Measurements from ENCODE around the gene IGSF21.

IGSF21 gene

GRCh38 chr1:18354612-18355011, 247.0 kb downstream of the IGSF21 start:
- no peak for DNase-seq
- no peaks in the 10 kb centered on the region for H3K9me3 ChIP-seq (ENCODE audit: severe bottlenecking)
- no peaks in the 10 kb centered on the region for H3K36me3 ChIP-seq
- no peak overlapping the region for H3K4me3 ChIP-seq (ENCODE audit: low read depth, low read length)
- no peak overlapping the region for H3K27ac ChIP-seq
- TF ChIP-seq, protein P1, sequence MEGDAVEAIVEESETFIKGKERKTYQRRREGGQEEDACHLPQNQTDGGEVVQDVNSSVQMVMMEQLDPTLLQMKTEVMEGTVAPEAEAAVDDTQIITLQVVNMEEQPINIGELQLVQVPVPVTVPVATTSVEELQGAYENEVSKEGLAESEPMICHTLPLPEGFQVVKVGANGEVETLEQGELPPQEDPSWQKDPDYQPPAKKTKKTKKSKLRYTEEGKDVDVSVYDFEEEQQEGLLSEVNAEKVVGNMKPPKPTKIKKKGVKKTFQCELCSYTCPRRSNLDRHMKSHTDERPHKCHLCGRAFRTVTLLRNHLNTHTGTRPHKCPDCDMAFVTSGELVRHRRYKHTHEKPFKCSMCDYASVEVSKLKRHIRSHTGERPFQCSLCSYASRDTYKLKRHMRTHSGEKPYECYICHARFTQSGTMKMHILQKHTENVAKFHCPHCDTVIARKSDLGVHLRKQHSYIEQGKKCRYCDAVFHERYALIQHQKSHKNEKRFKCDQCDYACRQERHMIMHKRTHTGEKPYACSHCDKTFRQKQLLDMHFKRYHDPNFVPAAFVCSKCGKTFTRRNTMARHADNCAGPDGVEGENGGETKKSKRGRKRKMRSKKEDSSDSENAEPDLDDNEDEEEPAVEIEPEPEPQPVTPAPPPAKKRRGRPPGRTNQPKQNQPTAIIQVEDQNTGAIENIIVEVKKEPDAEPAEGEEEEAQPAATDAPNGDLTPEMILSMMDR (IDR thresholded peaks at IDR 0.05; ENCODE audit: low read depth, low read length), result no peak
- H3K27me3 ChIP-seq (ENCODE audit: insufficient read depth, low read depth, severe bottlenecking), result no peaks in the 10 kb centered on the region

DNA sequence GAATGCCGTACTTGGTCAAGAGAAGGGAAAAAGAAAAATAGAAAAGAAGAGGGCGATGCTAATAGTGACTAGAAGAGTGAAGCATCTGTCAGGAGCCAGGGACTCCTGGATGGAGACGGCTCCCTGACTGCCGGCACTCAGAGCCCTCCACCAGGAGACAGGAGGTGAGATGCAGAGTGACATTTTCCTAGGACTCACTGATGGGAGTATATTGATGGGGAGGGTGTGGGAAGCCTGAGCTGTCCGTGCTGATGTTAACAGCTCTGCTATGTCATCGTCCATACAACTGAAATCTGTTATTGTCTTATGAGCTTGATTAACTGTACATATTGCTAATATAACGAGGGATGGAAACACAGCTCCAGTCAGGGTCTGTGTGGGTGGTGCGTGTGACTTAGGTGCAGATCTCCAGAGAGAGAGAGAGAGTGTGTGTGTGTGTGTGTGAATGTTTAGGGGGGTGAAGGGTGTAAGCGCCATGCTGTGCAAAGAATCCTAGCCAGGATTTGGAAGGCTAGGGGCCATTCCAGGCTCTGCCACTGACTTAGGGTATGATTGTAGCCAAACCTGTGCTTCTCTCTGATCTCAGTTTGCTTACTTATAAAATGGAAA, 250.1 kb downstream of the IGSF21 start:
- no peak for DNase-seq
- TF ChIP-seq, protein P1 (IDR thresholded peaks at IDR 0.05; ENCODE audit: low read depth, low read length), result no peak
- no peaks in the 10 kb centered on the region for H3K27me3 ChIP-seq (ENCODE audit: insufficient read depth, low read depth, severe bottlenecking)
- no peaks in the 10 kb centered on the region for H3K36me3 ChIP-seq
- H3K9me3 ChIP-seq (ENCODE audit: severe bottlenecking), result no peaks in the 10 kb centered on the region
- H3K4me3 ChIP-seq (ENCODE audit: low read depth, low read length), result no peak overlapping the region
- no peak overlapping the region for H3K27ac ChIP-seq

GRCh38 chr1:18358600-18358999, 251.0 kb downstream of the IGSF21 start:
- Histone ChIP-seq H3K36me3 (no peaks in the 10 kb centered on the region), H3K9me3 (ENCODE audit: severe bottlenecking) (no peaks in the 10 kb centered on the region), H3K4me3 (ENCODE audit: low read depth, low read length) (no peak overlapping the region), H3K27ac (no peak overlapping the region), H3K27me3 (ENCODE audit: insufficient read depth, low read depth, severe bottlenecking) (no peaks in the 10 kb centered on the region)
- TF ChIP-seq, protein P1 (IDR thresholded peaks at IDR 0.05; ENCODE audit: low read depth, low read length), result no peak
- no peak for DNase-seq

- Histone ChIP-seq H3K36me3 (no peaks in the 10 kb centered on the region), H3K27ac (no peak overlapping the region), H3K9me3 (ENCODE audit: severe bottlenecking) (no peaks in the 10 kb centered on the region), H3K4me3 (ENCODE audit: low read depth, low read length) (no peak overlapping the region), H3K27me3 (ENCODE audit: insufficient read depth, low read depth, severe bottlenecking) (no peaks in the 10 kb centered on the region)
- DNase-seq, result no peak
- TF ChIP-seq, protein P1 (IDR thresholded peaks at IDR 0.05; ENCODE audit: low read depth, low read length), result no peak
Measured at GRCh38 chr1:18360251-18360650, 252.7 kb downstream of the IGSF21 start.

- no peak overlapping the region for H3K4me3 ChIP-seq (ENCODE audit: low read depth, low read length)
- H3K27ac ChIP-seq, result no peak overlapping the region
- no peak for DNase-seq
- TF ChIP-seq, protein P1 (IDR thresholded peaks at IDR 0.05; ENCODE audit: low read depth, low read length), result 0 out of 2 replicates have a peak, but pooled peaks have one; percentile 19
- no peaks in the 10 kb centered on the region for H3K9me3 ChIP-seq (ENCODE audit: severe bottlenecking)
- no peaks in the 10 kb centered on the region for H3K36me3 ChIP-seq
- H3K27me3 ChIP-seq (ENCODE audit: insufficient read depth, low read depth, severe bottlenecking), result no peaks in the 10 kb centered on the region
Measured at GRCh38 chr1:18362150-18362549, 254.6 kb downstream of the IGSF21 start.

DNA sequence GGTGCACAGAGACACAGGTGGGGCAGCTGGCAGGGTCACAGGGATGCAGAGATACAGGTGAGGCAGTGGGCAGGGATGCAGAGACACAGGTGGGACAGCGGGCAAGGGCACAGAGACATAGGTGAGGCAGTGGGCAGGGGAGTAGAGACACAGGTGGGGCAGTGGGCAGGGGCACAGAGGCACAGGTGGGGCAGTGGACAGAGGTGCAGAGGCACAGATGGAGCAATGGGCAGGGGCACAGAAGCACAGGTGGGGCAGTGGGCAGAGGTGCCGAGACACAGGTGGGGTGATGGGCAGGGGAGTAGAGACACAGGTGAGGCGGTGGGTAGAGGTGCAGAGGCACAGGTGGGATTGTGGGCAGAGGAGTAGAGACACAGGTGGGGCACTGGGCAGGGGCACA, 255.8 kb downstream of the IGSF21 start:
- H3K27ac ChIP-seq, result no peak overlapping the region
- H3K27me3 ChIP-seq (ENCODE audit: insufficient read depth, low read depth, severe bottlenecking), result no peaks in the 10 kb centered on the region
- TF ChIP-seq, protein P1 (IDR thresholded peaks at IDR 0.05; ENCODE audit: low read depth, low read length), result no peak
- H3K9me3 ChIP-seq (ENCODE audit: severe bottlenecking), result no peaks in the 10 kb centered on the region
- DNase-seq, result no peak
- no peak overlapping the region for H3K4me3 ChIP-seq (ENCODE audit: low read depth, low read length)
- H3K36me3 ChIP-seq, result no peaks in the 10 kb centered on the region

All from WERI-Rb-1 (cell line).